ENCODE results near the gene CHST6. TPM values are rescaled to one million over a fixed set of nuclear protein-coding genes. Genes with fewer than 3 reads are reported as not detected.

The CHST6 gene
- total RNA-seq, 1 experiment from 2014 or later: 17.9 TPM

- Histone ChIP-seq H3K36me3 (ENCODE audit: control insufficient read depth in 1 of 2, insufficient read depth in 2 of 2, low read length in 2 of 2) (no peaks in the 10 kb centered on the region), H3K27ac (ENCODE audit: low read depth, low read length) (no peak overlapping the region), H3K79me2 (ENCODE audit: insufficient read depth, low read length) (no peaks in the 10 kb centered on the region), H4K20me1 (ENCODE audit: insufficient read depth) (no peaks in the 10 kb centered on the region), H3K27me3 (ENCODE audit: insufficient read depth, low read length) (no peaks in the 10 kb centered on the region), H3K9me3 (ENCODE audit: control insufficient read depth in 1 of 2, insufficient read depth in 1 of 2, low read depth in 1 of 2, low read length in 2 of 2) (no peaks in the 10 kb centered on the region), H3K4me1 (ENCODE audit: control insufficient read depth in 1 of 2, insufficient read depth in 2 of 2, low read length in 2 of 2) (peaks cover 13 to 26% of the 10 kb centered on the region in 2 experiments), H3K9me2 (ENCODE audit: insufficient read depth) (no peaks in the 10 kb centered on the region), H3K9ac (ENCODE audit: low read length) (no peak overlapping the region), H3K4me2 (ENCODE audit: low read length) (no peak overlapping the region), H3K4me3 (replicated peaks in 1 of 2; ENCODE audit: low read depth in 1 of 2, low read length in 2 of 2) (no peak overlapping the region), H2AFZ (ENCODE audit: low read depth, low read length, poor library complexity, severe bottlenecking) (no peak overlapping the region)
- no peak for ATAC-seq
- CTCF ChIA-PET: no interaction called here
- no TSS peak for BruUV-seq (replicated peaks)
- TF ChIP-seq JUND (IDR thresholded peaks at IDR 0.05) (no peak), EZH2phosphoT487 (IDR thresholded peaks at IDR 0.05; ENCODE audit: borderline replicate concordance) (no peak), ZBTB33 (IDR thresholded peaks at IDR 0.05; ENCODE audit: extremely low read depth, insufficient replicate concordance, low read length) (no peak), RAD21 (IDR thresholded peaks at IDR 0.05; ENCODE audit: low read depth) (no peak), CTCF (IDR thresholded peaks at IDR 0.05 in 2 of 3, conservative IDR thresholded peaks at IDR 0.05 in 1 of 3; ENCODE audit: borderline replicate concordance in 1 of 3, insufficient read depth in 1 of 3, low read depth in 2 of 3, low read length in 2 of 3) (no peak), YY1 (IDR thresholded peaks at IDR 0.05; ENCODE audit: extremely low read depth, insufficient replicate concordance, low read depth, low read length) (no peak)
- TF ChIP-seq, protein P1, sequence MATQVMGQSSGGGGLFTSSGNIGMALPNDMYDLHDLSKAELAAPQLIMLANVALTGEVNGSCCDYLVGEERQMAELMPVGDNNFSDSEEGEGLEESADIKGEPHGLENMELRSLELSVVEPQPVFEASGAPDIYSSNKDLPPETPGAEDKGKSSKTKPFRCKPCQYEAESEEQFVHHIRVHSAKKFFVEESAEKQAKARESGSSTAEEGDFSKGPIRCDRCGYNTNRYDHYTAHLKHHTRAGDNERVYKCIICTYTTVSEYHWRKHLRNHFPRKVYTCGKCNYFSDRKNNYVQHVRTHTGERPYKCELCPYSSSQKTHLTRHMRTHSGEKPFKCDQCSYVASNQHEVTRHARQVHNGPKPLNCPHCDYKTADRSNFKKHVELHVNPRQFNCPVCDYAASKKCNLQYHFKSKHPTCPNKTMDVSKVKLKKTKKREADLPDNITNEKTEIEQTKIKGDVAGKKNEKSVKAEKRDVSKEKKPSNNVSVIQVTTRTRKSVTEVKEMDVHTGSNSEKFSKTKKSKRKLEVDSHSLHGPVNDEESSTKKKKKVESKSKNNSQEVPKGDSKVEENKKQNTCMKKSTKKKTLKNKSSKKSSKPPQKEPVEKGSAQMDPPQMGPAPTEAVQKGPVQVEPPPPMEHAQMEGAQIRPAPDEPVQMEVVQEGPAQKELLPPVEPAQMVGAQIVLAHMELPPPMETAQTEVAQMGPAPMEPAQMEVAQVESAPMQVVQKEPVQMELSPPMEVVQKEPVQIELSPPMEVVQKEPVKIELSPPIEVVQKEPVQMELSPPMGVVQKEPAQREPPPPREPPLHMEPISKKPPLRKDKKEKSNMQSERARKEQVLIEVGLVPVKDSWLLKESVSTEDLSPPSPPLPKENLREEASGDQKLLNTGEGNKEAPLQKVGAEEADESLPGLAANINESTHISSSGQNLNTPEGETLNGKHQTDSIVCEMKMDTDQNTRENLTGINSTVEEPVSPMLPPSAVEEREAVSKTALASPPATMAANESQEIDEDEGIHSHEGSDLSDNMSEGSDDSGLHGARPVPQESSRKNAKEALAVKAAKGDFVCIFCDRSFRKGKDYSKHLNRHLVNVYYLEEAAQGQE (IDR thresholded peaks at IDR 0.05; ENCODE audit: low read depth): no peak
- POLR2A ChIA-PET: interaction anchor here (1.6 kb wide), 1 partner anchor 13 kb away, joined by 10 read pairs; no protein-coding TSS in a partner anchor
- RAD21 ChIA-PET (ENCODE audit: low non-redundant PET in 1 of 2, low total read pairs in 2 of 2, uncharacterized antibody in 2 of 2, unreplicated experiment in 2 of 2): no interaction called here
- intact Hi-C loops (cut with micrococcal nuclease): no loop called here
- no peak for DNase-seq (ENCODE audit: low read depth, low spot score)
Measured at GRCh38 chr16:75503801-75504200, 8.6 kb upstream of the CHST6 start.
